ENCODE results near the gene PLEKHA5. TPM values are rescaled to one million over a fixed set of nuclear protein-coding genes. Genes with fewer than 3 reads are reported as not detected.
"Not testable (repeated sequence)": the region's sequence is repeated elsewhere in the genome, so short reads cannot be mapped to it uniquely, and the experiment has no call there.

PLEKHA5 gene
- total RNA-seq, 6 experiments from 2014 or later: 15.7 to 22.6 (median 18.6) TPM

GRCh38 chr12:19085090-19085489, 44.4 kb upstream of the PLEKHA5 start:
- no peak for DNase-seq
- no peak for TF ChIP-seq CTCF (IDR thresholded peaks at IDR 0.05)

GRCh38 chr12:19088606-19089005, 40.9 kb upstream of the PLEKHA5 start:
- no peak for DNase-seq
- Mint-ChIP-seq H3K36me3 (ENCODE audit: low read depth) (no peaks in the 10 kb centered on the region; the same call in 1 of the 2 replicates), H3K4me3 (no peak overlapping the region), H3K4me1 (ENCODE audit: low read depth) (peaks cover 7% of the 10 kb centered on the region), H3K27me3 (ENCODE audit: insufficient read depth) (no peaks in the 10 kb centered on the region; the same call in 1 of the 2 replicates), H3K9me3 (peaks cover 3% of the 10 kb centered on the region; the same call in 1 of the 2 replicates), H3K27ac (no peak overlapping the region)
- TF ChIP-seq CTCF (IDR thresholded peaks at IDR 0.05): no peak

More at GRCh38 chr12:19085090-19085489, 44.4 kb upstream of the PLEKHA5 start:
- Mint-ChIP-seq H3K27me3 (ENCODE audit: insufficient read depth) (no peaks in the 10 kb centered on the region), H3K9me3 (no peaks in the 10 kb centered on the region), H3K36me3 (ENCODE audit: low read depth) (no peaks in the 10 kb centered on the region), H3K4me1 (ENCODE audit: low read depth) (no peaks in the 10 kb centered on the region; the same call in 1 of the 2 replicates), H3K27ac (no peak overlapping the region), H3K4me3 (no peak overlapping the region)

GRCh38 chr12:19092482-19092881, 37.1 kb upstream of the PLEKHA5 start:
- H3K27me3 Mint-ChIP-seq (ENCODE audit: insufficient read depth); H3K9me3 Mint-ChIP-seq; H3K4me3 Mint-ChIP-seq; H3K27ac Mint-ChIP-seq; H3K36me3 Mint-ChIP-seq (ENCODE audit: low read depth); DNase-seq: not testable (repeated sequence)
- H3K4me1 Mint-ChIP-seq (ENCODE audit: low read depth): peaks cover 24% of the 10 kb centered on the region

GRCh38 chr12:19093218-19093617, 36.3 kb upstream of the PLEKHA5 start:
- peaks cover 3% of the 10 kb centered on the region; the same call in 1 of the 2 replicates for H3K9me3 Mint-ChIP-seq
- H3K27me3 Mint-ChIP-seq (ENCODE audit: insufficient read depth): no peaks in the 10 kb centered on the region; the same call in 1 of the 2 replicates
- no peak for DNase-seq
- no peak overlapping the region for H3K4me3 Mint-ChIP-seq
- H3K27ac Mint-ChIP-seq: no peak overlapping the region
- no peaks in the 10 kb centered on the region; the same call in 1 of the 2 replicates for H3K36me3 Mint-ChIP-seq (ENCODE audit: low read depth)
- no peak for TF ChIP-seq CTCF (IDR thresholded peaks at IDR 0.05)
- H3K4me1 Mint-ChIP-seq (ENCODE audit: low read depth): peaks cover 24% of the 10 kb centered on the region

- no peaks in the 10 kb centered on the region; the same call in 1 of the 2 replicates for H3K27me3 Mint-ChIP-seq (ENCODE audit: insufficient read depth)
- H3K36me3 Mint-ChIP-seq (ENCODE audit: low read depth): no peaks in the 10 kb centered on the region; the same call in 1 of the 2 replicates
- no peak for DNase-seq
- H3K4me1 Mint-ChIP-seq (ENCODE audit: low read depth): peaks cover 24% of the 10 kb centered on the region
- H3K27ac Mint-ChIP-seq: no peak overlapping the region
- peaks cover 3% of the 10 kb centered on the region; the same call in 1 of the 2 replicates for H3K9me3 Mint-ChIP-seq
- no peak overlapping the region for H3K4me3 Mint-ChIP-seq
- TF ChIP-seq CTCF (IDR thresholded peaks at IDR 0.05): no peak
These were observed 34.2 kb upstream of the PLEKHA5 start for GRCh38 chr12:19095331-19095730.

- DNase-seq: peak; percentile 5
- Mint-ChIP-seq H3K27me3 (ENCODE audit: insufficient read depth) (no peaks in the 10 kb centered on the region; the same call in 1 of the 2 replicates), H3K36me3 (ENCODE audit: low read depth) (no peaks in the 10 kb centered on the region; the same call in 1 of the 2 replicates), H3K9me3 (peaks cover 3% of the 10 kb centered on the region; the same call in 1 of the 2 replicates), H3K4me1 (ENCODE audit: low read depth) (peaks cover 24% of the 10 kb centered on the region), H3K4me3 (no peak overlapping the region), H3K27ac (no peak overlapping the region)
- no peak for TF ChIP-seq CTCF (IDR thresholded peaks at IDR 0.05)
These were observed 33.6 kb upstream of the PLEKHA5 start for GRCh38 chr12:19095756-19096480.

Data from HFFc6 (cell line).